HCT116 (cell line): ENCODE measurements around the gene BRAT1. TPM values are rescaled to one million over a fixed set of nuclear protein-coding genes. Genes with fewer than 3 reads are reported as not detected.

Source experiments
- ATF3 ChIP-seq: IDR thresholded peaks from 2 replicates; pipeline ENCODE4 v1.6.1; 2012
- CTCF ChIP-seq, 3 experiments: fragments of 200-600 bp in 1 of 3; sonication (generic) in 1 of 3; IDR thresholded peaks in 2 of 3; conservative IDR thresholded peaks in 1 of 3; 2 replicates each; pipeline ENCODE4 v1.5.1; 2012 to 2017; ENCODE audit warnings: low read depth in 2 of 3, low read length in 2 of 3, antibody characterized with exemption in 1 of 3, borderline replicate concordance in 1 of 3, control low read depth in 1 of 3, mild to moderate bottlenecking in 1 of 3, mixed read lengths in 1 of 3, mixed run types in 1 of 3, moderate library complexity in 1 of 3; ENCODE audit not compliant: insufficient read depth in 1 of 3
- EZH2phosphoT487 ChIP-seq: fragments of 200-600 bp; IDR thresholded peaks from 2 replicates; pipeline ENCODE4 v1.6.1; 2018; ENCODE audit warnings: antibody characterized with exemption, borderline replicate concordance
- SP1 ChIP-seq: IDR thresholded peaks from 2 replicates; pipeline ENCODE4 v1.6.1; 2012; ENCODE audit warnings: low read depth
- SRF ChIP-seq: IDR thresholded peaks from 2 replicates; pipeline ENCODE4 v1.6.1; 2012; ENCODE audit warnings: low read depth
- TCF7L2 ChIP-seq: IDR thresholded peaks from 2 replicates; pipeline ENCODE4 v1.7.0; 2011; ENCODE audit warnings: borderline replicate concordance, inconsistent platforms; ENCODE audit not compliant: insufficient read depth, insufficient read length; ENCODE audit errors: extremely low read depth
- total RNA-seq: library from RNA; stranded (reverse); gene quantifications from one replicate; pipeline ENCODE4 v1.2.1, GENCODE V29; 2021; ENCODE audit not compliant: unreplicated experiment
- TF ChIP-seq, protein P1 (sequence below): IDR thresholded peaks from 2 replicates; pipeline ENCODE4 v1.6.1; 2011; ENCODE audit warnings: mild to moderate bottlenecking, low read length, moderate library complexity; ENCODE audit not compliant: insufficient replicate concordance; ENCODE audit errors: extremely low read depth

BRAT1 gene
- total RNA-seq, 1 experiment from 2014 or later: 47.6 TPM

DNA sequence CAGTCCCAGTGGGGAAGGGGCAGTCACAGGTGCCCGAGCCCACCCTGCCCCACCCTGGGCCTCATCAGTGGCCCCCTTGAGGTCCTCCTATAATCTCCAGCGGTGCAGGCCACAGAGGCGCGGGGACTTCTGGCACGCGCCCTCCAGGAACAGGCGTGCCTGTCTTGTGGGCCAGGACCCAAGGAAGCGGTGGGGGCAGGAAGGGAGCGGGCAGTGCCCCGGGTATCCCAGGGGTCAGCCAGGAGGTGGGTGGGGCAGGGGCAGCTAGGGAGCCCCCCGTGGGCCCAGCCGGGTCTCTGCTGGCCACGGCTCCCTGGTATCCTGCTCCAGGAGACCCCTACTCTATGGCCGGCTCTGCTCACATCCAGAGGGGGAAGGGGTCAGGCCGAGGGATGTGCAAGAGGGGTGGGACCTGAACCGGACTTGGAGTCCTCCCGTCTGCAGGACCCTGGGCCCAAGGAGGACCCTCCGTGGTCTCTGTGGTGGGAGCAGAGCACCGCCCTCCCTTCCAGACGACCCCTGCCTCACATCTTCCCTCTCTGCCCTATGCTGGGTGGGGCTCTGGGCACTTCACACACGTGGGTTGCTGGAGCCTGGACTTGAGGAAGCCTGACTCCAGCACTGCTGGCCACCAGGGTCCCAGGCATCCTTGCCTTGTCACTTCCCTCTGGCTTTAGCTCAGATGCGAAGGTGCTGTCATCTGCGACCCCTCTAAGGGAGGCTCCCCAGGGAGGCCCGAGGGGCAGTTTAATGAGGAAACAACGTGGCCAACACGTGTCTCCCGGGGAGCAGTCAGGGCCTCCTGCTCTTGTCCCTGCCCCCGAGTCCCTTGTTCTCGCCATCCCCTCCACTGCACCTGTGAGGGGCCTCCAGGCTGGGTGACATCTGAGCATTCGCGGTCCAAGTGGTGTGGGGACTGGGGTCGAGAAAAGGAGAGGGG lies 60.9 kb downstream of the BRAT1 start (continued):
- TF ChIP-seq, protein P1, sequence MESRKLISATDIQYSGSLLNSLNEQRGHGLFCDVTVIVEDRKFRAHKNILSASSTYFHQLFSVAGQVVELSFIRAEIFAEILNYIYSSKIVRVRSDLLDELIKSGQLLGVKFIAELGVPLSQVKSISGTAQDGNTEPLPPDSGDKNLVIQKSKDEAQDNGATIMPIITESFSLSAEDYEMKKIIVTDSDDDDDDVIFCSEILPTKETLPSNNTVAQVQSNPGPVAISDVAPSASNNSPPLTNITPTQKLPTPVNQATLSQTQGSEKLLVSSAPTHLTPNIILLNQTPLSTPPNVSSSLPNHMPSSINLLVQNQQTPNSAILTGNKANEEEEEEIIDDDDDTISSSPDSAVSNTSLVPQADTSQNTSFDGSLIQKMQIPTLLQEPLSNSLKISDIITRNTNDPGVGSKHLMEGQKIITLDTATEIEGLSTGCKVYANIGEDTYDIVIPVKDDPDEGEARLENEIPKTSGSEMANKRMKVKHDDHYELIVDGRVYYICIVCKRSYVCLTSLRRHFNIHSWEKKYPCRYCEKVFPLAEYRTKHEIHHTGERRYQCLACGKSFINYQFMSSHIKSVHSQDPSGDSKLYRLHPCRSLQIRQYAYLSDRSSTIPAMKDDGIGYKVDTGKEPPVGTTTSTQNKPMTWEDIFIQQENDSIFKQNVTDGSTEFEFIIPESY: no peak
- TF ChIP-seq TCF7L2 (no peak), EZH2phosphoT487 (no peak), ATF3 (no peak), CTCF (IDR thresholded peaks at IDR 0.05 in 2 of 3, conservative IDR thresholded peaks at IDR 0.05 in 1 of 3; ENCODE audit: borderline replicate concordance in 1 of 3, insufficient read depth in 1 of 3, low read depth in 2 of 3, low read length in 2 of 3) (no peak), SRF (no peak), SP1 (no peak)
